Endothelial cell of umbilical vein (primary cell): Measurements from ENCODE around the gene ARRDC2. TPM values are rescaled to one million over a fixed set of nuclear protein-coding genes. Genes with fewer than 3 reads are reported as not detected.

Experiments
- BruUV-seq: library from RNA; stranded (reverse); fragments of 400-500 nt; replicated peaks from 2 replicates; lab custom pipeline; 2021; lab: Mats Ljungman, UMichigan
- CTCF ChIA-PET: fragments of 300-600, 350-600 bp; sonication (Branson Sonifier 250); formaldehyde crosslinking; loops from one replicate; lab custom pipeline; 2021; ENCODE audit warnings: antibody characterized with exemption, inconsistent platforms; lab: Charles Lee
- POLR2A ChIA-PET: fragments of 300-600, 350-600 bp; sonication (Branson Sonifier 250); formaldehyde crosslinking; loops from one replicate; lab custom pipeline; 2021; ENCODE audit warnings: antibody characterized with exemption, inconsistent platforms; lab: Charles Lee
- DNase-seq: peaks from one replicate; pipeline ENCODE4 v3.0.0-alpha.2; 2011; ENCODE audit warnings: low read depth, low spot score
- FAIRE-seq: peaks from 2 replicates; lab custom pipeline; 2011; peaks lifted over from hg19 to GRCh38; lab: Jason Lieb, UNC
- H2AFZ ChIP-seq: 2 replicates; pipeline ENCODE4 v1.6.0; 2012; ENCODE audit warnings: low read depth, low read length, control low read depth, inconsistent platforms
- H3K27ac ChIP-seq: 2 replicates; pipeline ENCODE4 v1.5.1; 2011; ENCODE audit warnings: low read depth, mild to moderate bottlenecking, control low read depth, low read length, moderate library complexity; ENCODE audit not compliant: insufficient read depth
- H3K27me3 ChIP-seq, 2 experiments: 2 replicates each; pipeline versions ENCODE4 v1.6.0 to v1.6.1; 2011; ENCODE audit warnings: low read length in 2 of 2, mixed read lengths in 1 of 2; ENCODE audit not compliant: control insufficient read depth in 2 of 2, insufficient read depth in 2 of 2
- H3K36me3 ChIP-seq, 2 experiments: 2 replicates in 1 of 2; 3 replicates in 1 of 2; pipeline ENCODE4 v1.5.1; 2011; ENCODE audit warnings: low read length in 2 of 2, mild to moderate bottlenecking in 1 of 2, moderate library complexity in 1 of 2; ENCODE audit not compliant: control insufficient read depth in 2 of 2, insufficient read depth in 2 of 2; ENCODE audit errors: extremely low read depth in 1 of 2
- H3K4me1 ChIP-seq: 3 replicates; pipeline ENCODE4 v1.5.1; 2011; ENCODE audit warnings: mild to moderate bottlenecking, low read length; ENCODE audit not compliant: control insufficient read depth, insufficient read depth; ENCODE audit errors: extremely low read depth
- H3K4me2 ChIP-seq: 2 replicates; pipeline ENCODE4 v1.6.1; 2011; ENCODE audit warnings: low read length, control low read depth, mixed read lengths; ENCODE audit not compliant: insufficient read depth
- H3K4me3 ChIP-seq, 3 experiments: fragments of 200-600 bp in 1 of 3; sonication (generic), shearing (Covaris generic) in 1 of 3; replicated peaks in 1 of 3; 2 replicates each; pipeline ENCODE4 v1.5.1; 2011 to 2016; ENCODE audit warnings: control low read depth in 3 of 3, low read length in 3 of 3, mild to moderate bottlenecking in 2 of 3, inconsistent platforms in 1 of 3, low read depth in 1 of 3, moderate library complexity in 1 of 3; ENCODE audit not compliant: insufficient read depth in 1 of 3
- H3K79me2 ChIP-seq: 2 replicates; pipeline ENCODE4 v1.6.0; 2012; ENCODE audit warnings: low read length, inconsistent platforms; ENCODE audit not compliant: control insufficient read depth, insufficient read depth
- H3K9ac ChIP-seq: replicated peaks from 2 replicates; pipeline ENCODE3; 2011; ENCODE audit warnings: low read length, control low read depth; ENCODE audit not compliant: insufficient read depth; ENCODE audit errors: extremely low read depth
- H3K9me1 ChIP-seq: replicated peaks from 3 replicates; pipeline ENCODE4 v1.6.0; 2011; ENCODE audit warnings: mild to moderate bottlenecking, low read length; ENCODE audit not compliant: control insufficient read depth, insufficient read depth; ENCODE audit errors: extremely low read depth
- H3K9me3 ChIP-seq: replicated peaks from 2 replicates; pipeline ENCODE4 v1.5.1; 2012; ENCODE audit warnings: low read length, inconsistent platforms; ENCODE audit not compliant: control insufficient read depth, insufficient read depth
- H4K20me1 ChIP-seq: replicated peaks from 2 replicates; pipeline ENCODE3; 2011; ENCODE audit warnings: mild to moderate bottlenecking, low read length; ENCODE audit not compliant: control insufficient read depth, insufficient read depth; ENCODE audit errors: extremely low read depth
- EZH2 ChIP-seq: IDR thresholded peaks from 2 replicates; pipeline ENCODE4 v1.6.1; 2012; ENCODE audit warnings: borderline replicate concordance, low read depth, mild to moderate bottlenecking, moderate library complexity, low read length, inconsistent platforms; ENCODE audit not compliant: severe bottlenecking
- FOS ChIP-seq: IDR thresholded peaks from 2 replicates; pipeline ENCODE4 v1.6.1; 2011; ENCODE audit warnings: mild to moderate bottlenecking, low read length, moderate library complexity, borderline replicate concordance; ENCODE audit not compliant: insufficient read depth
- GATA2 ChIP-seq: IDR thresholded peaks from 2 replicates; pipeline ENCODE4 v1.7.0; 2011; ENCODE audit warnings: low read depth, mild to moderate bottlenecking, moderate library complexity, mixed read lengths, low read length; ENCODE audit not compliant: insufficient read length, insufficient read depth
- JUN ChIP-seq: IDR thresholded peaks from 2 replicates; pipeline ENCODE4 v1.6.1; 2011; ENCODE audit warnings: borderline replicate concordance, low read depth; ENCODE audit not compliant: insufficient read length, insufficient read depth
- MYC ChIP-seq: IDR thresholded peaks from one replicate; pipeline ENCODE4 v1.6.1; 2011; ENCODE audit warnings: mild to moderate bottlenecking, low read depth, low read length
- POLR2A ChIP-seq: IDR thresholded peaks from 2 replicates; pipeline ENCODE4 v1.6.1; 2012; ENCODE audit warnings: low read depth, mild to moderate bottlenecking, control low read depth, low read length
- POLR2AphosphoS5 ChIP-seq: IDR thresholded peaks from 2 replicates; pipeline ENCODE4 v1.6.1; 2012; ENCODE audit warnings: low read depth, mild to moderate bottlenecking, control low read depth, low read length, moderate library complexity; ENCODE audit not compliant: insufficient read depth
- dilution Hi-C: fragments of 300-500 bp; cut with MboI; formaldehyde crosslinking; loops from one replicate; pipeline ENCODE4 v1.15.0; 2019; ENCODE audit warnings: low sequenced_read_pairs; ENCODE audit not compliant: extremely low pct_ligation_motif_present
- intact Hi-C: fragments of 100-400 bp; cut with micrococcal nuclease; formaldehyde crosslinking; loops from one replicate; pipeline ENCODE4 v1.10.0; 2022
- polyA plus RNA-seq, 4 experiments: library from polyadenylated mRNA; depleted of rRNA in 3 of 4; stranded (reverse) in 3 of 4; unstranded in 1 of 4; fragments of >200 nt; gene quantifications; 2 replicates each; pipeline versions ENCODE4 v1.2.1 to v1.2.3, GENCODE V29; 2011 to 2012; ENCODE audit warnings: missing spikeins in 1 of 4
- total RNA-seq: library from RNA; stranded (reverse); gene quantifications from 2 replicates; pipeline ENCODE4 v1.2.3, GENCODE V29; 2021
- TF ChIP-seq, protein P1 (sequence below): IDR thresholded peaks from 2 replicates; pipeline ENCODE4 v1.6.1; 2011; ENCODE audit not compliant: insufficient read depth, insufficient read length
- TF ChIP-seq, protein P2 (sequence below), 2 donors: IDR thresholded peaks; 1 replicate in 1 of 2; 2 replicates in 1 of 2; pipeline ENCODE4 v1.5.1; 2011; ENCODE audit warnings: low read length in 2 of 2, mild to moderate bottlenecking in 2 of 2, moderate library complexity in 2 of 2, control low read depth in 1 of 2, inconsistent platforms in 1 of 2, low read depth in 1 of 2; ENCODE audit not compliant: insufficient read depth in 1 of 2; ENCODE audit errors: extremely low read depth in 1 of 2

Gene ARRDC2
- total and polyA plus RNA-seq, 2 donors (not counting 3 experiments of a cell fraction or from before 2014, with no cell fraction given): 10.2 to 17.4 TPM

DNA sequence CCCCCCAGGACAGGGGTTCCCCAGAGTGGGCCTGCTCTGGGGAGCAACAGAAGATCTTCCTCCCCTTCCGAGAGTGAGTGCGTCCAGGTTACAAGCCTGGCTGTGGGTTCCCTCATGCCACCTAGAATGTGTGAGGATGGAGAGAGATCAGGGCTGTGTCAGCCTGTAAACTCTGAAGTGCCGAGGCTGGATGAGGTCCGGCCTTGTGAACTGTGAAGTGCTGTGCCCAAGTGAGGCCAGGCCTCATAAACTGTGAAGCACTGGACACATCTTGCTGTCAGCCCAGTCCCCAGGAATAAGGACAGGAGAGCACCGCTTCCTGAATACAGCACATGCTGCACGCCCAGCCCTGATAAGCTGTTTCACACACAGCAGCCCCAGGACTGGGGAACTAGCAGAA, 33.4 kb upstream of the ARRDC2 start:
- FAIRE-seq (no peak), DNase-seq (no peak)
- dilution Hi-C loops: no loop called here
- H4K20me1 ChIP-seq: no peaks in the 10 kb centered on the region
- no peaks in the 10 kb centered on the region for H3K27me3 ChIP-seq
- ChIA-PET POLR2A (no interaction called here), CTCF (interaction anchor here (0.6 to 0.7 kb wide), 2 partner anchors 36 to 169 kb away, joined by 3 read pairs; no protein-coding TSS in a partner anchor)
- H3K79me2 ChIP-seq: no peaks in the 10 kb centered on the region
- no peak overlapping the region for H2AFZ ChIP-seq
- H3K4me3 ChIP-seq: no peak overlapping the region
- no peak overlapping the region for H3K4me2 ChIP-seq
- H3K36me3 ChIP-seq: no peaks in the 10 kb centered on the region
- no peaks in the 10 kb centered on the region for H3K9me3 ChIP-seq
- H3K4me1 ChIP-seq: no peaks in the 10 kb centered on the region
- TF ChIP-seq JUN: no peak
- H3K9me1 ChIP-seq: no peaks in the 10 kb centered on the region
- H3K27ac ChIP-seq: no peak overlapping the region
- intact Hi-C loops: no loop called here
- H3K9ac ChIP-seq: no peak overlapping the region
- no TSS peak for BruUV-seq

DNA sequence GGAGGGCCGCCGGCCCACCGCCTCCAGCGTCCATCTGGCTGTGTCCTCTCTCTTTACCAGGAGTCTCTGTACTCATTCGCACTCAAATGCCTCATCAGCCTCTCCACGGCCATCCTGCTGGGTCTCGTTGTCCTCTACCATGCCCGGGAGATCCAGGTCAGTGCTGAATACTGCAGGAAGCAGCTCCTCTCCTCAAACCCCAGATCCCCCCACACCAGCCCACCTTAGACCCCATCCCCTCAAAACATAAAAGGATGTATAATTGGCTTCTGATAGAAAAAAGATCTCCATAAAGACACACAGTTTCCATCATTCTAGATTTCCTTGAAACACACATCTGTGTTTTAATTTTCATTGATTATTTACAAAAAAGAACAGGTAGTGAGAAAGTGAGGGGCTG, 32.9 kb upstream of the ARRDC2 start:
- DNase-seq (no peak), FAIRE-seq (no peak)
- Histone ChIP-seq H2AFZ (no peak overlapping the region), H3K27me3 (no peaks in the 10 kb centered on the region), H3K9me1 (no peaks in the 10 kb centered on the region), H3K36me3 (no peaks in the 10 kb centered on the region), H3K27ac (no peak overlapping the region), H3K9me3 (no peaks in the 10 kb centered on the region), H3K79me2 (no peaks in the 10 kb centered on the region), H3K4me2 (no peak overlapping the region), H4K20me1 (no peaks in the 10 kb centered on the region), H3K4me1 (no peaks in the 10 kb centered on the region), H3K4me3 (no peak overlapping the region), H3K9ac (no peak overlapping the region)
- BruUV-seq: no TSS peak
- TF ChIP-seq GATA2: no peak
- TF ChIP-seq JUN: no peak
- TF ChIP-seq MYC: no peak
- TF ChIP-seq FOS: no peak
- TF ChIP-seq POLR2AphosphoS5: no peak
- TF ChIP-seq EZH2: no peak
- no peak for TF ChIP-seq POLR2A
- TF ChIP-seq, protein P1, sequence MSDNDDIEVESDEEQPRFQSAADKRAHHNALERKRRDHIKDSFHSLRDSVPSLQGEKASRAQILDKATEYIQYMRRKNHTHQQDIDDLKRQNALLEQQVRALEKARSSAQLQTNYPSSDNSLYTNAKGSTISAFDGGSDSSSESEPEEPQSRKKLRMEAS: no peak
- TF ChIP-seq, protein P2, sequence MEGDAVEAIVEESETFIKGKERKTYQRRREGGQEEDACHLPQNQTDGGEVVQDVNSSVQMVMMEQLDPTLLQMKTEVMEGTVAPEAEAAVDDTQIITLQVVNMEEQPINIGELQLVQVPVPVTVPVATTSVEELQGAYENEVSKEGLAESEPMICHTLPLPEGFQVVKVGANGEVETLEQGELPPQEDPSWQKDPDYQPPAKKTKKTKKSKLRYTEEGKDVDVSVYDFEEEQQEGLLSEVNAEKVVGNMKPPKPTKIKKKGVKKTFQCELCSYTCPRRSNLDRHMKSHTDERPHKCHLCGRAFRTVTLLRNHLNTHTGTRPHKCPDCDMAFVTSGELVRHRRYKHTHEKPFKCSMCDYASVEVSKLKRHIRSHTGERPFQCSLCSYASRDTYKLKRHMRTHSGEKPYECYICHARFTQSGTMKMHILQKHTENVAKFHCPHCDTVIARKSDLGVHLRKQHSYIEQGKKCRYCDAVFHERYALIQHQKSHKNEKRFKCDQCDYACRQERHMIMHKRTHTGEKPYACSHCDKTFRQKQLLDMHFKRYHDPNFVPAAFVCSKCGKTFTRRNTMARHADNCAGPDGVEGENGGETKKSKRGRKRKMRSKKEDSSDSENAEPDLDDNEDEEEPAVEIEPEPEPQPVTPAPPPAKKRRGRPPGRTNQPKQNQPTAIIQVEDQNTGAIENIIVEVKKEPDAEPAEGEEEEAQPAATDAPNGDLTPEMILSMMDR (IDR thresholded peaks at IDR 0.05; ENCODE audit: extremely low read depth in 1 of 2, insufficient read depth in 1 of 2, low read depth in 1 of 2, low read length in 2 of 2): no peak
- CTCF ChIA-PET: interaction anchor here (0.6 to 1.0 kb wide), 3 partner anchors 22 to 169 kb away, joined by 3 to 4 read pairs (median 3); no protein-coding TSS in a partner anchor
- POLR2A ChIA-PET: no interaction called here
- intact Hi-C loops: no loop called here
- dilution Hi-C loops: no loop called here
